GM12892 (cell line): ENCODE results near the gene PHACTR4.

Experiments
- POLR2A ChIP-seq: IDR thresholded peaks from 2 replicates; pipeline ENCODE4 v1.6.1; 2011; ENCODE audit warnings: low read depth, low read length, control low read depth
- POLR2AphosphoS5 ChIP-seq: IDR thresholded peaks from 2 replicates; pipeline ENCODE4 v1.6.1; 2011; ENCODE audit warnings: low read depth, low read length, control low read depth
- TAF1 ChIP-seq: IDR thresholded peaks from 2 replicates; pipeline ENCODE4 v1.6.1; 2011; ENCODE audit warnings: low read depth, mild to moderate bottlenecking, control low read depth, low read length, borderline replicate concordance

DNA sequence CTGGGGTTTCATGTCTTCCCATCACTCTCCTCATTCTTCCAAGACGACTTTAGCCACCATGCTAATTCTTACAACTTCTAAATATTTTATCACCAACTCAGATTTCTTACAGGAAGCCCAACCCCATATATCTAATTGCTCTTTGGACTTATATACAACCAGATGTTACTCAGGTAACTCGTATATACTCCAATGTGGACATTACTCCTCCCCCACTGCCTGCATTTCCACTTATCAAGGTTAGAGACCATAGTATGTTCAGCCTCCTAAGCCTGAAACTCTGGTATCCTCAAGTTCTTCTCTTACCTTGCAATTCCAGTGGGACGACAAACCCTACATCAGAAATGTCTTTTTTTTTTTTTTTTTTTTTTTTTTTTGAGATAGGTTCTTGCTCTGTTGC, 133.6 kb downstream of the PHACTR4 start:
- TF ChIP-seq POLR2A (no peak), TAF1 (no peak), POLR2AphosphoS5 (no peak)
